K562 (cell line): ENCODE measurements around the gene RNF213.

Experiments used
- FOXM1 ChIP-seq, 2 experiments: fragments of 450-650 bp in 1 of 2; sonication (generic) in 1 of 2; formaldehyde crosslinking in 1 of 2; IDR thresholded peaks; 2 replicates each; pipeline versions ENCODE4 v1.6.1 to v1.9.0; 2017 to 2022; ENCODE audit warnings: low read depth in 2 of 2, mild to moderate bottlenecking in 2 of 2, missing genetic modification reagents in 1 of 2, moderate library complexity in 1 of 2
- NFXL1 ChIP-seq: fragments of 450-650 bp; formaldehyde crosslinking; IDR thresholded peaks from 2 replicates; pipeline ENCODE4 v1.4.0; 2021; ENCODE audit warnings: mild to moderate bottlenecking
- ZNF143 ChIP-seq: sonication (generic); formaldehyde crosslinking; IDR thresholded peaks from 2 replicates; pipeline ENCODE4 v1.9.0; 2022; ENCODE audit warnings: mild to moderate bottlenecking, missing genetic modification reagents
- TF ChIP-seq, protein P1 (sequence below): fragments of 450-650 bp; formaldehyde crosslinking; IDR thresholded peaks from 2 replicates; pipeline ENCODE4 v1.4.0; 2022; ENCODE audit warnings: mild to moderate bottlenecking, moderate library complexity

DNA sequence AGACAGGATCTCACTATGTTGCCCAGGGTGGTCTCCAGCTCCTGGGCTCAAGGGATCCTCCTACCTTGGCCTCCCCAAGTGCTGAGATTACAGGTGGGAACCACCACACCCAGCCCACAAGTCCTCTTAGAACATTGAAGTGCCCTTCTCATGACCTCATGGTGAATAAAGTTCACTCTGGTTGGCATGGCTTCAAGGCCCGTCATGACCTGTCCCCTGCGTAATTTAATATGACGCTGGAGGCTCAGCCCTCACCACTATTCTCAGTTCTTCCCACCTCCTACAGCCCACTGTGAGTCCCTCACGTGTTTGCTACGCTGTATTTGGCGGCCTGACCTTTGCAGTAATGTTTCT is 156.3 kb downstream of the RNF213 start:
- no peak for TF ChIP-seq ZNF143 (CRISPR knock-in tag)
- TF ChIP-seq, protein P1, sequence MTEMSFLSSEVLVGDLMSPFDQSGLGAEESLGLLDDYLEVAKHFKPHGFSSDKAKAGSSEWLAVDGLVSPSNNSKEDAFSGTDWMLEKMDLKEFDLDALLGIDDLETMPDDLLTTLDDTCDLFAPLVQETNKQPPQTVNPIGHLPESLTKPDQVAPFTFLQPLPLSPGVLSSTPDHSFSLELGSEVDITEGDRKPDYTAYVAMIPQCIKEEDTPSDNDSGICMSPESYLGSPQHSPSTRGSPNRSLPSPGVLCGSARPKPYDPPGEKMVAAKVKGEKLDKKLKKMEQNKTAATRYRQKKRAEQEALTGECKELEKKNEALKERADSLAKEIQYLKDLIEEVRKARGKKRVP (CRISPR knock-in tag), result no peak
- TF ChIP-seq NFXL1, result no peak
- TF ChIP-seq FOXM1 (IDR thresholded peaks at IDR 0.05; ENCODE audit: low read depth), result no peak
- TF ChIP-seq FOXM1 (CRISPR knock-in tag; IDR thresholded peaks at IDR 0.05; ENCODE audit: low read depth), result no peak
